Measurements from ENCODE around the gene PC. TPM values are rescaled to one million over a fixed set of nuclear protein-coding genes. Genes with fewer than 3 reads are reported as not detected.

Gene PC
- total and polyA plus RNA-seq, 7 experiments from 2014 or later = 4.9 to 11.2 (median 9.5) TPM

GRCh38 chr11:66845143-66845875 is 112.9 kb downstream of the PC start:
- no peak overlapping the region for H3K4me3 ChIP-seq (ENCODE audit: low read length)
- H3K36me3 Mint-ChIP-seq = peaks cover 0 to 6% (median 0%) of the 10 kb centered on the region in 5 donors
- intact Hi-C loops (cut with micrococcal nuclease) = no loop called here
- H3K27ac ChIP-seq (ENCODE audit: low read depth, low read length) = no peak overlapping the region
- ChIA-PET POLR2A (interaction anchor here (0.7 to 4.8 kb wide), 2 partner anchors 9 to 108 kb away, joined by 3 to 47 read pairs; partner anchors contain the start of gene LRFN4), CTCF (interaction anchor here (1.1 kb wide), 1 partner anchor 98 kb away, joined by 3 read pairs; no protein-coding TSS in a partner anchor)
- peaks cover 23 to 43% (median 35%) of the 10 kb centered on the region in 7 donors for H3K4me1 Mint-ChIP-seq
- ATAC-seq (no peak), DNase-seq (peak in 1 of 9 donors; percentile 16)
- peak overlapping the region in 8 of 9 donors; percentile 18 to 86 (median 40) for H3K27ac Mint-ChIP-seq
- H3K9me3 ChIP-seq (ENCODE audit: control insufficient read depth in 2 of 3, low read length in 3 of 3) = no peaks in the 10 kb centered on the region
- H3K27me3 Mint-ChIP-seq = no peaks in the 10 kb centered on the region
- peaks cover 0 to 51% (median 0%) of the 10 kb centered on the region in 3 experiments for H3K36me3 ChIP-seq (ENCODE audit: control insufficient read depth in 2 of 3, insufficient read depth in 3 of 3, low read length in 3 of 3)
- no peaks in the 10 kb centered on the region for H3K9me3 Mint-ChIP-seq
- H3K4me3 Mint-ChIP-seq = peak overlapping the region; percentile 59 to 97 (median 92)
- peaks cover 23 to 35% of the 10 kb centered on the region in 2 donors for H3K4me1 ChIP-seq (ENCODE audit: control insufficient read depth in 2 of 2, insufficient read depth in 2 of 2, low read length in 2 of 2)
- H3K27me3 ChIP-seq (ENCODE audit: control insufficient read depth in 2 of 2, insufficient read depth in 2 of 2, low read length in 2 of 2) = no peaks in the 10 kb centered on the region

- ATAC-seq (no peak), DNase-seq (peak in 1 of 9 donors; percentile 20)
- peaks cover 0 to 51% (median 0%) of the 10 kb centered on the region in 3 experiments for H3K36me3 ChIP-seq (ENCODE audit: control insufficient read depth in 2 of 3, insufficient read depth in 3 of 3, low read length in 3 of 3)
- intact Hi-C loops (cut with micrococcal nuclease) = loop anchor here (5.0 kb wide), 3 partner anchors 273 to 972 kb away; partner anchors contain the start of genes EFEMP2 (in 1 of the 2) and KDM2A (in 1 of the 2)
- peak overlapping the region; percentile 74 to 97 (median 89) for H3K27ac Mint-ChIP-seq
- no peaks in the 10 kb centered on the region for H3K27me3 Mint-ChIP-seq
- H3K4me1 Mint-ChIP-seq = peaks cover 30 to 50% (median 40%) of the 10 kb centered on the region in 7 donors
- peak overlapping the region; percentile 94 for H3K4me3 ChIP-seq (ENCODE audit: low read length)
- peaks cover 0 to 6% (median 0%) of the 10 kb centered on the region in 5 donors for H3K36me3 Mint-ChIP-seq
- ChIA-PET POLR2A (interaction anchor here (0.7 to 4.8 kb wide), 4 partner anchors 9 to 501 kb away, joined by 3 to 47 read pairs (median 5); partner anchors contain the start of gene LRFN4), CTCF (interaction anchor here (1.1 to 1.4 kb wide), 2 partner anchors 11 to 97 kb away, joined by 3 to 4 read pairs; no protein-coding TSS in a partner anchor)
- peak overlapping the region; percentile 96 for H3K27ac ChIP-seq (ENCODE audit: low read depth, low read length)
- H3K9me3 Mint-ChIP-seq = no peaks in the 10 kb centered on the region
- peak overlapping the region; percentile 87 to 97 (median 93) for H3K4me3 Mint-ChIP-seq
- H3K9me3 ChIP-seq (ENCODE audit: control insufficient read depth in 2 of 3, low read length in 3 of 3) = no peaks in the 10 kb centered on the region
- H3K27me3 ChIP-seq (ENCODE audit: control insufficient read depth in 2 of 2, insufficient read depth in 2 of 2, low read length in 2 of 2) = no peaks in the 10 kb centered on the region
- peaks cover 28 to 40% of the 10 kb centered on the region in 2 donors for H3K4me1 ChIP-seq (ENCODE audit: control insufficient read depth in 2 of 2, insufficient read depth in 2 of 2, low read length in 2 of 2)
Measured at GRCh38 chr11:66844496-66845142, 113.6 kb downstream of the PC start.

GRCh38 chr11:66843776-66844495 is 114.2 kb downstream of the PC start:
- peaks cover 31 to 57% (median 45%) of the 10 kb centered on the region in 7 donors for H3K4me1 Mint-ChIP-seq
- Histone ChIP-seq H3K9me3 (ENCODE audit: control insufficient read depth in 2 of 3, low read length in 3 of 3) (no peaks in the 10 kb centered on the region), H3K36me3 (ENCODE audit: control insufficient read depth in 2 of 3, insufficient read depth in 3 of 3, low read length in 3 of 3) (peaks cover 0 to 49% (median 0%) of the 10 kb centered on the region in 3 experiments), H3K4me3 (ENCODE audit: low read length) (peak overlapping the region; percentile 94), H3K27me3 (ENCODE audit: control insufficient read depth in 2 of 2, insufficient read depth in 2 of 2, low read length in 2 of 2) (no peaks in the 10 kb centered on the region), H3K27ac (ENCODE audit: low read depth, low read length) (peak overlapping the region; percentile 96), H3K4me1 (ENCODE audit: control insufficient read depth in 2 of 2, insufficient read depth in 2 of 2, low read length in 2 of 2) (peaks cover 31 to 46% of the 10 kb centered on the region in 2 donors)
- no peaks in the 10 kb centered on the region for H3K9me3 Mint-ChIP-seq
- peak overlapping the region; percentile 87 to 97 (median 93) for H3K4me3 Mint-ChIP-seq
- intact Hi-C loops (cut with micrococcal nuclease) = loop anchor here (1.0 to 5.0 kb wide), 15 partner anchors 10 to 972 kb away; partner anchors contain the start of genes KDM2A (in 2 of the 2), PC (in 2 of the 2), RBM14 (in 2 of the 2) and CCDC87 (in 1 of the 2)
- H3K27ac Mint-ChIP-seq = peak overlapping the region; percentile 74 to 97 (median 89)
- ATAC-seq (no peak), DNase-seq (no peak)
- H3K27me3 Mint-ChIP-seq = no peaks in the 10 kb centered on the region
- peaks cover 0 to 6% (median 2%) of the 10 kb centered on the region in 5 donors for H3K36me3 Mint-ChIP-seq
- ChIA-PET POLR2A (interaction anchor here (0.6 to 4.8 kb wide), 12 partner anchors 10 to 1984 kb away, joined by 3 to 47 read pairs (median 4); partner anchors contain the start of genes CDK2AP2, LRFN4, RBM14 and RBM4), CTCF (interaction anchor here (1.4 kb wide), 1 partner anchor 12 kb away, joined by 4 read pairs; no protein-coding TSS in a partner anchor)

GRCh38 chr11:66842896-66843775 is 115.0 kb downstream of the PC start, which contains the start of gene RCE1:
Gene RCE1, plus strand, starts transcription at chr11:66843441. Its CDS starts 15 bp downstream, at chr11:66843456.
- Mint-ChIP-seq H3K4me1 (peaks cover 31 to 58% (median 47%) of the 10 kb centered on the region in 7 donors), H3K4me3 (peak within 1 kb of the TSS; percentile 87 to 97 (median 93)), H3K27ac (peak within 1 kb of the TSS; percentile 74 to 97 (median 92)), H3K36me3 (peaks cover 0 to 6% (median 3%) of the 10 kb centered on the region in 5 donors), H3K9me3 (no peaks in the 10 kb centered on the region), H3K27me3 (no peaks in the 10 kb centered on the region)
- DNase-seq (peak; percentile 86 to 96 (median 91)), ATAC-seq (peak; percentile 96)
- Histone ChIP-seq H3K4me3 (ENCODE audit: low read length) (peak within 1 kb of the TSS; percentile 94), H3K36me3 (ENCODE audit: control insufficient read depth in 2 of 3, insufficient read depth in 3 of 3, low read length in 3 of 3) (peaks cover 0 to 42% (median 0%) of the 10 kb centered on the region in 3 experiments), H3K27ac (ENCODE audit: low read depth, low read length) (peak within 1 kb of the TSS; percentile 96), H3K4me1 (ENCODE audit: control insufficient read depth in 2 of 2, insufficient read depth in 2 of 2, low read length in 2 of 2) (peaks cover 31 to 47% of the 10 kb centered on the region in 2 donors), H3K9me3 (ENCODE audit: control insufficient read depth in 2 of 3, low read length in 3 of 3) (no peaks in the 10 kb centered on the region), H3K27me3 (ENCODE audit: control insufficient read depth in 2 of 2, insufficient read depth in 2 of 2, low read length in 2 of 2) (no peaks in the 10 kb centered on the region)
- CTCF ChIA-PET = interaction anchor here (0.9 to 1.4 kb wide), 2 partner anchors 10 to 12 kb away, joined by 4 read pairs; no protein-coding TSS in a partner anchor
- POLR2A ChIA-PET = interaction anchor here (0.5 to 4.8 kb wide), 21 partner anchors 9 to 665 kb away, joined by 3 to 47 read pairs (median 4); partner anchors contain the start of genes AIP, CDK2AP2, KDM2A and LRFN4
- intact Hi-C loops (cut with micrococcal nuclease) = loop anchor here (1.0 to 5.0 kb wide), 15 partner anchors 9 to 971 kb away; partner anchors contain the start of genes KDM2A (in 2 of the 2), PC (in 2 of the 2), RBM14 (in 2 of the 2) and CCDC87 (in 1 of the 2)

- Mint-ChIP-seq H3K36me3 (peaks cover 0 to 6% (median 3%) of the 10 kb centered on the region in 5 donors), H3K27ac (peak overlapping the region; percentile 74 to 97 (median 92)), H3K9me3 (no peaks in the 10 kb centered on the region), H3K4me3 (peak overlapping the region; percentile 87 to 97 (median 92)), H3K4me1 (peaks cover 31 to 62% (median 54%) of the 10 kb centered on the region in 7 donors), H3K27me3 (no peaks in the 10 kb centered on the region)
- no peak for DNase-seq
- H3K27ac ChIP-seq (ENCODE audit: low read depth, low read length) = peak overlapping the region; percentile 96
- peaks cover 31 to 47% of the 10 kb centered on the region in 2 donors for H3K4me1 ChIP-seq (ENCODE audit: control insufficient read depth in 2 of 2, insufficient read depth in 2 of 2, low read length in 2 of 2)
- intact Hi-C loops (cut with micrococcal nuclease) = loop anchor here (2.0 to 5.0 kb wide), 7 partner anchors 226 to 970 kb away; partner anchors contain the start of genes KDM2A (in 2 of the 2), CCDC87 (in 1 of the 2), CCS (in 1 of the 2) and EFEMP2 (in 1 of the 2)
- ChIA-PET CTCF (interaction anchor here (0.9 kb wide), 1 partner anchor 10 kb away, joined by 4 read pairs; no protein-coding TSS in a partner anchor), POLR2A (interaction anchor here (0.5 to 4.8 kb wide), 20 partner anchors 8 to 1341 kb away, joined by 3 to 47 read pairs (median 4); partner anchors contain the start of genes AIP, CCDC87, CCS and KDM2A)
- H3K27me3 ChIP-seq (ENCODE audit: control insufficient read depth in 2 of 2, insufficient read depth in 2 of 2, low read length in 2 of 2) = no peaks in the 10 kb centered on the region
- H3K4me3 ChIP-seq (ENCODE audit: low read length) = peak overlapping the region; percentile 94
- no peak for ATAC-seq
- peaks cover 0 to 35% (median 0%) of the 10 kb centered on the region in 3 experiments for H3K36me3 ChIP-seq (ENCODE audit: control insufficient read depth in 2 of 3, insufficient read depth in 3 of 3, low read length in 3 of 3)
- no peaks in the 10 kb centered on the region for H3K9me3 ChIP-seq (ENCODE audit: control insufficient read depth in 2 of 3, low read length in 3 of 3)
Measured at GRCh38 chr11:66842501-66842895, 115.7 kb downstream of the PC start.

Data from naive thymus-derived CD4-positive, alpha-beta T cell (primary cell).